ENCODE measurements around the gene HMCN1.

DNA sequence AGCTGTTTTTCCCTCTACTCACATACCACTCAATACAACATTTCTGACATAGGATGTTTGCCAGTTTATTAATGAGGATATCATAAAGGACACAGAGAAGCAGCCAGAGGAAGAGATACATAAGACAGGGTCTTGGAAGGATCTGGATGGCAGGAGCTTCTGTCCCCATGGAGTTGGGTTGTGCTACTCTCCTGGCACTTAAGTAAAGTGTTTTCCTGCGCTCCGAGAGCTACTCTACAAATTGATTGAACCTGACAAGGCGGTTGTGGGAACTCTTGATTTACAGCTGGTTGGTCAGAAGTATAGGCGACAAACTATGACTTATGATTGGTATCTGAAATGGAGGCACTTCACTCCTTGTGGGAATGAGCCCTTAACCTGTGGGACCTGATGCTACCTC, 208.8 kb downstream of the HMCN1 start:
- TF ChIP-seq, protein P1, sequence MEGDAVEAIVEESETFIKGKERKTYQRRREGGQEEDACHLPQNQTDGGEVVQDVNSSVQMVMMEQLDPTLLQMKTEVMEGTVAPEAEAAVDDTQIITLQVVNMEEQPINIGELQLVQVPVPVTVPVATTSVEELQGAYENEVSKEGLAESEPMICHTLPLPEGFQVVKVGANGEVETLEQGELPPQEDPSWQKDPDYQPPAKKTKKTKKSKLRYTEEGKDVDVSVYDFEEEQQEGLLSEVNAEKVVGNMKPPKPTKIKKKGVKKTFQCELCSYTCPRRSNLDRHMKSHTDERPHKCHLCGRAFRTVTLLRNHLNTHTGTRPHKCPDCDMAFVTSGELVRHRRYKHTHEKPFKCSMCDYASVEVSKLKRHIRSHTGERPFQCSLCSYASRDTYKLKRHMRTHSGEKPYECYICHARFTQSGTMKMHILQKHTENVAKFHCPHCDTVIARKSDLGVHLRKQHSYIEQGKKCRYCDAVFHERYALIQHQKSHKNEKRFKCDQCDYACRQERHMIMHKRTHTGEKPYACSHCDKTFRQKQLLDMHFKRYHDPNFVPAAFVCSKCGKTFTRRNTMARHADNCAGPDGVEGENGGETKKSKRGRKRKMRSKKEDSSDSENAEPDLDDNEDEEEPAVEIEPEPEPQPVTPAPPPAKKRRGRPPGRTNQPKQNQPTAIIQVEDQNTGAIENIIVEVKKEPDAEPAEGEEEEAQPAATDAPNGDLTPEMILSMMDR (IDR thresholded peaks at IDR 0.05), result no peak
- TF ChIP-seq POLR2A (IDR thresholded peaks at IDR 0.05), result no peak

All from thyroid gland (tissue), 4 donors.